GM15510 (cell line): ENCODE measurements around the gene ACR.

Experiments
- POLR2A ChIP-seq: IDR thresholded peaks from 3 replicates; pipeline ENCODE4 v1.6.1; 2011; ENCODE audit warnings: borderline replicate concordance; ENCODE audit not compliant: insufficient read length; ENCODE audit errors: extremely low read depth

Gene ACR

GRCh38 chr22:50720301-50721256, 17.4 kb upstream of the ACR start:
- TF ChIP-seq POLR2A: no peak

GRCh38 chr22:50721257-50721844, 16.7 kb upstream of the ACR start:
- no peak for TF ChIP-seq POLR2A

- no peak for TF ChIP-seq POLR2A
Observed at GRCh38 chr22:50722048-50722701, 15.8 kb upstream of the ACR start.

- TF ChIP-seq POLR2A: no peak
Observed at GRCh38 chr22:50722716-50723428, 15.1 kb upstream of the ACR start.

- TF ChIP-seq POLR2A: no peak
Observed at GRCh38 chr22:50723991-50724390, 14.0 kb upstream of the ACR start.

GRCh38 chr22:50724616-50725015, 13.4 kb upstream of the ACR start:
- no peak for TF ChIP-seq POLR2A

GRCh38 chr22:50725597-50725996, 12.4 kb upstream of the ACR start:
- TF ChIP-seq POLR2A: no peak

- TF ChIP-seq POLR2A: no peak
Observed at GRCh38 chr22:50726643-50727340, 11.2 kb upstream of the ACR start.

- TF ChIP-seq POLR2A: no peak
Observed at GRCh38 chr22:50727678-50728522, 10.1 kb upstream of the ACR start.

GRCh38 chr22:50728523-50728931, 9.5 kb upstream of the ACR start:
- no peak for TF ChIP-seq POLR2A

GRCh38 chr22:50729391-50730012, 8.5 kb upstream of the ACR start:
- no peak for TF ChIP-seq POLR2A

GRCh38 chr22:50730013-50730891, 7.8 kb upstream of the ACR start:
- TF ChIP-seq POLR2A: no peak
